ENCODE measurements around the gene MYO5A.
A peak's percentile ranks its signal among the peaks of the same experiment; 100 is the strongest.
"Not testable (repeated sequence)": the region's sequence is repeated elsewhere in the genome, so short reads cannot be mapped to it uniquely, and the experiment has no call there.

Gene MYO5A

GRCh38 chr15:52528564-52529340 is at the start of gene MYO5A:
TSS of gene MYO5A (minus strand) at chr15:52528880. CDS start at chr15:52528806, 74 bp downstream.
- peak; percentile 48 to 67 (median 57) for DNase-seq (ENCODE audit: low read depth in 2 of 3, low spot score in 2 of 3)

GRCh38 chr15:52576692-52577091 is 48.0 kb upstream of the MYO5A start:
- DNase-seq (ENCODE audit: low read depth in 2 of 3, low spot score in 2 of 3) = no peak

- DNase-seq (ENCODE audit: low read depth in 2 of 3, low spot score in 2 of 3) = not testable (repeated sequence)
These were observed 46.9 kb upstream of the MYO5A start for GRCh38 chr15:52575573-52575972.

- DNase-seq (ENCODE audit: low read depth in 2 of 3, low spot score in 2 of 3) = no peak
These were observed 46.4 kb upstream of the MYO5A start for GRCh38 chr15:52575072-52575471.

GRCh38 chr15:52574623-52575022 is 45.9 kb upstream of the MYO5A start:
- not testable (repeated sequence) for DNase-seq (ENCODE audit: low read depth in 2 of 3, low spot score in 2 of 3)

- DNase-seq (ENCODE audit: low read depth in 2 of 3, low spot score in 2 of 3) = peak; percentile 57 to 68 (median 62)
These were observed 40.2 kb upstream of the MYO5A start, which contains the start of gene ARPP19 for GRCh38 chr15:52568601-52569585. TSS of gene ARPP19 (minus strand) at chr15:52569030. CDS start at chr15:52568892, 138 bp downstream.

- DNase-seq (ENCODE audit: low read depth in 2 of 3, low spot score in 2 of 3) = peak in 1 of 3 experiments; percentile 27
These were observed 39.4 kb upstream of the MYO5A start for GRCh38 chr15:52567871-52568600.

- no peak for DNase-seq (ENCODE audit: low read depth in 2 of 3, low spot score in 2 of 3)
These were observed 38.2 kb upstream of the MYO5A start for GRCh38 chr15:52566889-52567288.

GRCh38 chr15:52565417-52566358 is 37.0 kb upstream of the MYO5A start:
- not testable (repeated sequence) for DNase-seq (ENCODE audit: low read depth in 2 of 3, low spot score in 2 of 3)

GRCh38 chr15:52563501-52564060 is 34.9 kb upstream of the MYO5A start:
- no peak for DNase-seq (ENCODE audit: low read depth in 2 of 3, low spot score in 2 of 3)

- DNase-seq (ENCODE audit: low read depth in 2 of 3, low spot score in 2 of 3) = peak in 1 of 3 experiments; percentile 22
These were observed 30.9 kb upstream of the MYO5A start for GRCh38 chr15:52559575-52559974.

- no peak for DNase-seq (ENCODE audit: low read depth in 2 of 3, low spot score in 2 of 3)
These were observed 30.3 kb upstream of the MYO5A start for GRCh38 chr15:52559022-52559421.

- peak in 1 of 3 experiments; percentile 18 for DNase-seq (ENCODE audit: low read depth in 2 of 3, low spot score in 2 of 3)
These were observed 29.5 kb upstream of the MYO5A start for GRCh38 chr15:52558196-52558595.

GRCh38 chr15:52557274-52557641 is 28.6 kb upstream of the MYO5A start:
- no peak for DNase-seq (ENCODE audit: low read depth in 2 of 3, low spot score in 2 of 3)

- no peak for DNase-seq (ENCODE audit: low read depth in 2 of 3, low spot score in 2 of 3)
These were observed 28.0 kb upstream of the MYO5A start for GRCh38 chr15:52556524-52557273.

GRCh38 chr15:52552303-52552702 is 23.6 kb upstream of the MYO5A start:
- no peak for DNase-seq (ENCODE audit: low read depth in 2 of 3, low spot score in 2 of 3)

GRCh38 chr15:52551762-52552161 is 23.1 kb upstream of the MYO5A start:
- DNase-seq (ENCODE audit: low read depth in 2 of 3, low spot score in 2 of 3) = no peak

GRCh38 chr15:52551186-52551585 is 22.5 kb upstream of the MYO5A start:
- not testable (repeated sequence) for DNase-seq (ENCODE audit: low read depth in 2 of 3, low spot score in 2 of 3)

All from activated CD8-positive, alpha-beta memory T cell treated with anti-CD3 and anti-CD28 coated beads for 48 hours (primary cell).